Prostate gland (tissue), 2 donors: ENCODE results near the gene NUP153. TPM values are rescaled to one million over a fixed set of nuclear protein-coding genes. Genes with fewer than 3 reads are reported as not detected.

ENCODE experiments used
- DNase-seq: peaks from one replicate; pipeline ENCODE4 v3.0.0-alpha.2; 2019; ENCODE audit warnings: low spot score
- H3K27ac ChIP-seq, 2 donors: fragments of 200-600 bp; sonication (generic); 2 replicates each; pipeline ENCODE4 v1.5.1; 2017 to 2019
- H3K27me3 ChIP-seq: fragments of 200-600 bp; sonication (generic); replicated peaks from 2 replicates; pipeline ENCODE4 v1.5.1; 2019; ENCODE audit not compliant: insufficient read depth
- H3K36me3 ChIP-seq, 2 donors: fragments of 200-600 bp; sonication (generic); 1 replicate in 1 of 2; 2 replicates in 1 of 2; pipeline versions ENCODE4 v1.5.1 to v1.8.1; 2017 to 2019
- H3K4me1 ChIP-seq: fragments of 200-600 bp; sonication (generic); replicated peaks from 2 replicates; pipeline ENCODE4 v1.5.1; 2019
- H3K4me3 ChIP-seq, 2 donors: fragments of 200-600 bp; sonication (generic); 2 replicates each; pipeline ENCODE4 v1.5.1; 2017 to 2019
- H3K9me3 ChIP-seq: fragments of 200-600 bp; sonication (generic); 2 replicates; pipeline ENCODE4 v1.5.1; 2017
- POLR2A ChIP-seq: fragments of 450-650 bp; IDR thresholded peaks from one replicate; pipeline ENCODE4 v1.6.1; 2016; ENCODE audit warnings: antibody characterized with exemption, mild to moderate bottlenecking
- POLR2AphosphoS5 ChIP-seq: sonication (generic); formaldehyde crosslinking; IDR thresholded peaks from one replicate; pipeline ENCODE4 v1.6.1; 2017; ENCODE audit warnings: antibody characterized with exemption
- WGBS: methylation state at CpG from one replicate; pipeline ENCODE4 v1.1.5; 2018; 5-methylcytosine and 5-hydroxymethylcytosine counted together
- intact Hi-C: fragments of 100-400 bp; cut with DNase I; formaldehyde crosslinking; loops from one replicate; pipeline ENCODE4 v1.14.2; 2022
- total RNA-seq, 2 donors: library from RNA; depleted of rRNA; stranded (reverse); fragments of >200 nt; gene quantifications; one replicate each; pipeline ENCODE4 v1.1.0, GENCODE V29; 2016
- TF ChIP-seq, protein P1 (sequence below), 4 experiments: fragments of 200-600 bp in 2 of 4; fragments of 450-650 bp in 2 of 4; sonication (generic) in 2 of 4; IDR thresholded peaks; 1 replicate in 3 of 4; 2 replicates in 1 of 4; pipeline ENCODE4 v1.5.1; 2016 to 2019; ENCODE audit warnings: antibody characterized with exemption in 4 of 4, mild to moderate bottlenecking in 2 of 4, moderate library complexity in 2 of 4

Gene NUP153
- total RNA-seq, 2 donors from 2014 or later: 35.3 to 46.2 TPM

GRCh38 chr6:17640477-17640917, 66.2 kb downstream of the NUP153 start:
- no peak for DNase-seq
- H3K36me3 ChIP-seq: peaks cover 0 to 5% of the 10 kb centered on the region in 2 donors
- WGBS: 90% methylated on average over 3 of the region's 3 CpGs
- no peak overlapping the region for H3K4me3 ChIP-seq
- no peaks in the 10 kb centered on the region for H3K9me3 ChIP-seq
- H3K27me3 ChIP-seq: no peaks in the 10 kb centered on the region
- TF ChIP-seq POLR2A (no peak), POLR2AphosphoS5 (no peak)
- TF ChIP-seq, protein P1, sequence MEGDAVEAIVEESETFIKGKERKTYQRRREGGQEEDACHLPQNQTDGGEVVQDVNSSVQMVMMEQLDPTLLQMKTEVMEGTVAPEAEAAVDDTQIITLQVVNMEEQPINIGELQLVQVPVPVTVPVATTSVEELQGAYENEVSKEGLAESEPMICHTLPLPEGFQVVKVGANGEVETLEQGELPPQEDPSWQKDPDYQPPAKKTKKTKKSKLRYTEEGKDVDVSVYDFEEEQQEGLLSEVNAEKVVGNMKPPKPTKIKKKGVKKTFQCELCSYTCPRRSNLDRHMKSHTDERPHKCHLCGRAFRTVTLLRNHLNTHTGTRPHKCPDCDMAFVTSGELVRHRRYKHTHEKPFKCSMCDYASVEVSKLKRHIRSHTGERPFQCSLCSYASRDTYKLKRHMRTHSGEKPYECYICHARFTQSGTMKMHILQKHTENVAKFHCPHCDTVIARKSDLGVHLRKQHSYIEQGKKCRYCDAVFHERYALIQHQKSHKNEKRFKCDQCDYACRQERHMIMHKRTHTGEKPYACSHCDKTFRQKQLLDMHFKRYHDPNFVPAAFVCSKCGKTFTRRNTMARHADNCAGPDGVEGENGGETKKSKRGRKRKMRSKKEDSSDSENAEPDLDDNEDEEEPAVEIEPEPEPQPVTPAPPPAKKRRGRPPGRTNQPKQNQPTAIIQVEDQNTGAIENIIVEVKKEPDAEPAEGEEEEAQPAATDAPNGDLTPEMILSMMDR (IDR thresholded peaks at IDR 0.05): no peak
- intact Hi-C loops: no loop called here
- no peaks in the 10 kb centered on the region for H3K4me1 ChIP-seq
- H3K27ac ChIP-seq: no peak overlapping the region

- Histone ChIP-seq H3K27ac (no peak overlapping the region), H3K4me3 (no peak overlapping the region), H3K36me3 (peaks cover 0 to 5% of the 10 kb centered on the region in 2 donors), H3K27me3 (no peaks in the 10 kb centered on the region), H3K9me3 (no peaks in the 10 kb centered on the region), H3K4me1 (no peaks in the 10 kb centered on the region)
- TF ChIP-seq POLR2AphosphoS5 (no peak), POLR2A (no peak)
- TF ChIP-seq, protein P1 (IDR thresholded peaks at IDR 0.05): no peak
- WGBS: 61% methylated on average over 2 of the region's 2 CpGs
- intact Hi-C loops: no loop called here
- DNase-seq: no peak
These were observed 68.5 kb downstream of the NUP153 start for GRCh38 chr6:17638212-17638715.

- intact Hi-C loops: no loop called here
- Histone ChIP-seq H3K4me1 (no peaks in the 10 kb centered on the region), H3K4me3 (no peak overlapping the region), H3K27ac (no peak overlapping the region), H3K9me3 (no peaks in the 10 kb centered on the region), H3K36me3 (peaks cover 0 to 5% of the 10 kb centered on the region in 2 donors), H3K27me3 (no peaks in the 10 kb centered on the region)
- TF ChIP-seq, protein P1 (IDR thresholded peaks at IDR 0.05): no peak
- TF ChIP-seq POLR2AphosphoS5 (no peak), POLR2A (no peak)
- 97% methylated on average over 4 of the region's 4 CpGs for WGBS
- no peak for DNase-seq
These were observed 71.2 kb downstream of the NUP153 start for GRCh38 chr6:17635568-17635967.

DNA sequence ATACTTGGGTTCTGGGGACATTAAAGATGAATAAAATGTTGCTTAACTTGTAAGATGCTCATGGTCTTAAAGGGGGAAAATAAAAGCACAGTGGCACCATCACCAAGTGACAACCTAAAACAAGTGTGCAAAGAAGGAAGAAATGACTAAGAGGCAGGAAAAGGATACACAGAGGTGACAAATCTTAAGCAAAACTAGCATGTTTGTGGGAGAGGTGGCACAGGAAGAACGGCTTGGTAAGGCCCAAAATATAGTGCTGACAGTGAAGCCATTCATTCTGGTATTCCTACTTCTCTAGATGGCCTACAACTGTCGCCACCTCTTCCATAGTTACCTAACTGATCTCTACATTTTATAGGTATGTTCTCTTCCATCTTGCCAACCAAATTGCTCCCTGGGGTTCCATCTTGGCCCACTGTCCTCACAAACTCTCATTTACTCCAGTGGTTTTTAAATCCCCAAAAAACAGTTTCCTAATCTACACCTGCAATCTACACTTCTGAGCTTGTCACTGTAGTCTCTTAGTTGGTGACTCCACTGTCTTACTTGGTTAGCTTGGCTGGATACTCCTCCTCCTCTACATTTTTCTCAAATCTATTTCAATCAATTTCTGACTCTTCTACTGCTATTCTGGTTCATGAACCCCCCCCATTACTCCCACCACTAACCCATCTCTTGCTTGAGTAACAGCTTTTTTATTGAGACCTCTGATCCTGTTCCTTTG, 73.1 kb downstream of the NUP153 start:
- 84% methylated on average over 2 of the region's 2 CpGs for WGBS

More for the DNA sequence above, 73.1 kb downstream of the NUP153 start:
- intact Hi-C loops: no loop called here
- no peak for DNase-seq
- Histone ChIP-seq H3K4me3 (no peak overlapping the region), H3K36me3 (peaks cover 0 to 5% of the 10 kb centered on the region in 2 donors), H3K27me3 (no peaks in the 10 kb centered on the region), H3K27ac (no peak overlapping the region), H3K9me3 (no peaks in the 10 kb centered on the region), H3K4me1 (no peaks in the 10 kb centered on the region)
- no peak for TF ChIP-seq POLR2AphosphoS5
- TF ChIP-seq, protein P1 (IDR thresholded peaks at IDR 0.05): no peak
- TF ChIP-seq POLR2A: no peak
